Suppressor macrophage (primary cell): ENCODE data around the gene USP6NL.
"Not testable (repeated sequence)": the region's sequence is repeated elsewhere in the genome, so short reads cannot be mapped to it uniquely, and the experiment has no call there.

Source experiments
- DNase-seq, 4 experiments: peaks; one replicate each; pipeline ENCODE4 v3.0.0-alpha.2; 2020 to 2022

The USP6NL gene

DNA sequence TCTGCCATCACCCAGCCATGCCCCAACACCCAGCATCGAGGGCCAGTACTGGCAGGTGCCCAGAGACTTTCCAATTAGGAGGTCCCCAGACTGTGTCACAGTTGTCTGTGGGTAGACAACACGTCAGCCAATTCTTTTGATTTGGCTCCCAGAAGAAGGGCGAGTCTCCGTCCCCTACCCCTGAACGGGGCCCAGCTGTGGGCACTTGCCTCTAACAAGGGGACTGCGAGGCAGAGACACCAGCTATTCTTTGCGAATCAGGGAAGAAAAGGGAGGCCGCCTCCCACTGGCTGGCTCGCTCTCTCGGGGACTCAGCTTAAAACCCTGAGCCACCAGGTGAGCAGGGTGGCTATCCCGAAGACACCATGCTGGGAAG is 167.3 kb downstream of the USP6NL start:
- DNase-seq = no peak

DNA sequence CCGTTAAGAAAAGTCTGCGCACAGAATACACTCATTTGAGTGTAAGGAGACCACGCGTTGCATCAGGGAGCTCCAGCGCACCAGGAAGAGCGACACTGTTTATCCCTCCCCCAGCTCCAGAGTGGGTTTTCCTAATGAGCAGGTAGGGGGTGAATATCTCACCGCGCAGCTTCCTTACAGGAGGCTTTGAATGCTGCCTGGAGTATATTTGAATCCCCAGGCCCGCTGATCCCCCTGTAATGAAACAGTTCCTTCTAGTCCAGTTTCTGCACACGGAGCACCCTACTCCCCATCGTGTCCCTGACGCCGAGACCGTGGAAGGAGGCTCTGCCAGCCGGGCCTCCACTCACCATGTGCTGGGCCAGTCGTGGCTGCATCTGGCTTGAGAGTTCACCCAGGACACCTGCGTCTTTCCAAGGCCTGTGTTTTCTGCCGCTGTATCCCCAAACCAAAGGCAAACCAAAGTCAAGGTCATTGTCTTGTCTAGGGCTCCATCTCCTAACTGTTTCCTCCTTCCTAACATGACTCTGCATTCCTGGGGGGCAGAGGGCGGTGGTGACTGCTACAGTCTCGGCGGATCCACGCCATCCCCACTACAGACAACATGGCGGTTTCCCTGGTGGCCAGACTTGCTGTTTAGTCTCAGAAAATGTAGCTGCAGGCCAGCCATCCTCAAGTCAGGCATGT is 167.8 kb downstream of the USP6NL start:
- no peak for DNase-seq

DNA sequence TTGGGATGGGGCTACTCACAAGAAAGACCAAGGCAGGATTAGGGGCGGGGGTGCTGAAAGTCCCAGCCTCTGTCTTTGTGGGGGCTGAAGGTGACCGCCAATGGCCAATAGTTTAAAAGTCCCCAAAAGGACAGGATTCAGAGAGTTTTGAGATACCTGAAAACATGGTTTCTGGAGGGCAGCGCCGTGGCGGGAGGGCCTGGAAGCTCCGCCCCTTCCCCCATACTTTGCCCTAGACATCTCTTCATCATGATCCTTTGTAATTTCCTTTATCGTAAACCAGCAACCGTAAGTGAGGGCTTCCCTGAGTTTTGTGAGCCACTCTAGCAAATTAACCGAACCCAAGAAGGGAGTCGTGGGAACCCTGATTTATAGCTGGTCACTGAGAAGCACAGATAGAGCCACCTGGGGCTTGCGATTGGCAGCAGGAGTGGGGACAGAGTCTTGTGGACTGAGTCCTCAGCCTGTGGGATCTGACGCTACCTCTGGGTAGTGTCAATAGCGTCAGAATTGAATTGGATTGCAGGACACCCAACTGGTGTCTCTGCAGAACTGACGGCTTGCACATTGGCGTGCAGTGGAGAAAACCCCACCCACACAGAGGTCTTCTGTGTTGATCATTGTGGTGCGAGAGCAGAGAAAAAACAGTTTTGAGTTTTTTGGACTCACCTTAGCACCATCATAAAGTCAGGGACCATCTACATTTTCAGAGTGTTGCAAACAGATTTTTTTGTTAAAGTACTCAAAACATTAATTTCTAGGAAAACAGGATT is 169.3 kb downstream of the USP6NL start:
- no peak for DNase-seq

DNA sequence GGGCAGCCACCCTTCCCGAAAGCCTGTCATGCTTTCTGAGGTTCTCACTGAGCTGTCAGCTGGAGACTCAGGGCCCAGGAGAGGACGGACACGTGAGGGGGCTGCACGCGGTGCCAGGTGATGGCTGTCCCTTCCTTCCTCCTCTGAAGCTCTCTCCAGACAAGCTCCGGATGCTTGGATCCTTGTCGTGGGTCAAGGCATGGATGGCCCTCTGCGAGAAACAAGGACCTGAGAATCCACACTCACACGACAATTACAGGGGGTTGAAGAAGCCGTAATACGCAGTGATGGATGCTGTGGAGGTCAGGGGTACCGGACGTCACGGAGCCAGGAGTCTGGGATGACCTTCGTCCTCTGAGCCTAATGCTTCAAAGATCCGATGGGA is 170.3 kb downstream of the USP6NL start:
- no peak for DNase-seq

DNA sequence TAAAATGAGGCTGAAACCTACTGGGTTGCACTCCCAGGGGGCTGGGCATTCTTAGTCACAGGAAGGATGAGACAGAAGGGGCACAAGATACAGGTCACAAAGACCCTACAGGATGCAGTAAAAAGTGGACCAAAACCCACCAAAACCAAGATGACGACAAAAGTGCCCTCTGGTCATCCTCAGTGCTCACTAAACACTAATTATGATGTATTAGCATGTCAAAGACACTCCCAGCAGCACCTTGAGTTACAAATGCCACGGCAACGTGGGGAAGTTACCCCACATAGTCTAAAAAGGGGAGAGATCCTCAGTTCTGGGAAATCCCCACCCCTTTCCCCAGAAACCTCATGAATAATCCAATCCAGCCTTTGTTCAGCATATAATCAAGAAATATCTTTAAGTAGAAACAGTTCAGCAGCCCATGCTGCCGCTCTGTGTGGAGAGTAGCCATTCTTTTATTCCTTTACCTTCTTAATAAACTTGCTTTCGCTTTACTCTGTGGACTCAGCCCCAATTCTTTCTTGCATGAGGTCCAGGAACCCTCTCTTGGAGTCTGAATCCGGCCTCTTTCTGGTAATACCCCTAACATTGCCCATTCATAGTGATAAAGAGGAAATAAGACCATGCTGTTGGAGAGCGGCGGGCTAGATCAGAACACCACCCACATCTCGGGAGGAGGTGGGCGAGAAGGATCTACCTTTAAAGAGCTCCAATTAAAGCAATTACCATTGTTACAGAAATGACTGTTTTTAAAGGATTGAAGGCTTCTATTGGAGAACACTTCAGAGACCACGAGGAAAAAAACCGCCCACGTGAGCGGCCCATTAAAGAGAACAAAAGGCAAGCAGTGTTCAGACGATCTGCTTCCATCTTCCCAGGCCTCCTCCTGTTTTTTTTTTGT is 170.9 kb downstream of the USP6NL start:
- DNase-seq = no peak

DNA sequence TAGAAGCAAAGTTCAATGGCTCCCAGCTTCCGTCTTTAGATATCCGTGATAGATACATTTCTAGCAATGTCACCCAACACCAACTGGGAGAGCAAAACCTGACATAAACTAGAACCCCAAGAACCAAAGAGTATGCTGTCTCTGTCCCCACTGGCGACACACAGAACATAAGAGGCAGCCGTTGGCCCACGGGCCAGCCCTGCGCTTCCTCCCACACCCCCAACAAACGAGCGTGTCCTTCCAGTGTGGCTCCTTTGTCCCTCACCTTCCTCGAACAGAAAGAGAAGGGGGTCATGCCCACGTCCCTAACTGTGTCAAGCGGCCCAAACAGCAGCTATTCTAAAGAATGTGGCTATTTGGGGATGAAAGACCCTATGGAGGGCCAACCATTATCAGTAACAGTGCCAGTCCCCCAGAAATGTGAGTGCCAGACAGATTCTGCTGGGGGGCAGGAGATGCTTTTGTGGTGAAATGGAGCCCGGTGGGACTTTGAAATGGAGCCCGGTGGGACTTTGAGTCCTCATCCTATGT is 171.9 kb downstream of the USP6NL start:
- DNase-seq = no peak

DNA sequence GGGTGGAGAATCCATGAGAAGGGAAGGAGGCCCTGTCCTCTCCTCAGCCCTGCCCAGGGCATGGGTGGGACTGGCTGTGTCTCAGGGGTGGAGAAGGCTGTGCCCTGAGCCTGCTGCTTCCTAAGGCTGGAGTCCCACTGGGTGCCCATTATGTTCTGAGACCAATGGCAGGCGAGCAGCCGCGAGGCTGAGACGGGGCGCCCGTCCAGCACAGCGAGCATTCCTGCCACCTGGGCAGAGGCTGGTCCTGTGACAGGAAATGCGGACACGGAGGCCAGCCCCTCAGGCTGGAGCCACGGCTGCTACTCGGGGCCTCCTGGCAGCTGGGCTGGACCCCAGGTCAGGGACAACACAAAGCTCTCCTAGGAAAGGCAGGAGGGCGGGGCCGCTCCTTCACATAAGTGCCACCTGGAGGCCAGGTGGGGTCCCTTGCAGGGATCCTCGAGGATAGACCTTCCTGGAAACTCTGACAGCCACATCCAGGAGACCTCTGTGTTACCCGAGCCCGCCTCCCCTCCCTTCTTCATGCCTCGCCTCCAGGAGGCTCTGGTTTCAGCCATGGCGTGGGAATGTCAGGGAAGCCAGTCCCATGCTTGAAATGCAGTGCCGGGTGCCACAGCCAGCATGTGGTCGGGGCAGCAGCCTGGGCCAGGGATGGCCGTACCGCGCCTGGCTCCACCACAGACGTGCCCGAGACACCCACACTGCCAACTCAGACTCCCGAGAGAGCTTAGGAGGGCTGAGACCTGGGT is 173.9 kb downstream of the USP6NL start:
- DNase-seq = no peak

DNA sequence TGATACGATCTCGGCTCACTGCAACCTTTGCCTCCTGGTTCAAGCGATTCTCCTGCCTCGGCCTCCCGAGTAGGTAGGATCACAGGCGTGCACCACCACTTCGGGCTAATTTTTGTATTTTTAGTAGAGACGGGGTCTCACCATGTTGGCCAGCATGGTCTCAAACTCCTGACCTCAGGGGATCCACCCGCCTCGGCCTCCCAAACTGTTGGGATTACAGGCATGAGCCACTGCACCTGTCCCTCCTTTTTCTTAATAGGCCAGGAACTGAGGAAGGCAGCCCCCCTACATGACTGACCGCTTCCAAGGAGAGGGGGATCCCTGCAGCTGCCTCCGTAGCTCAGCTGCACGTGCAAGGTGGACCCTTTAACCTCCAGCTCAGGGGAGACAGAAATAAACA is 175.0 kb downstream of the USP6NL start:
- not testable (repeated sequence) for DNase-seq

DNA sequence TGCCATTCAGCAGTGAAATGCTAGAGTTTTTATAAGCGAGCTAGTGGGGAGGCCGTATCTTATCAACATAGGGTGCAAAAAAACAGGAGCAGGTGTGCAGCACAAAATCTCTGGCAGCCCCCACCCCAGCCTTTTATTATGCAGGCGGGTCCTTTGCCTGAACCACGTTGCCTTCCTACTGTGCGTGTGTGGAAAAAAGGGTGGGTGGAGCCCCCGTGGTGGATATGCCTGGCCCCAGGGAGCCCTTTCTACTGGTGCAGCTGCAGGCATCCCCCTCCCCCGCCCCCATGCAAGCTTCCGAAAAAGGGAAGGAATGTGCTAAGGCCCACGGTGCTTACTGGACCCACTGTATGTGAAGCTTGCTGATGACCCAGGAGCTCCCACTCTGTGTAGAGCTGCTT is 175.9 kb downstream of the USP6NL start:
- peak in 3 of 4 experiments; percentile 14 to 51 (median 39) for DNase-seq

DNA sequence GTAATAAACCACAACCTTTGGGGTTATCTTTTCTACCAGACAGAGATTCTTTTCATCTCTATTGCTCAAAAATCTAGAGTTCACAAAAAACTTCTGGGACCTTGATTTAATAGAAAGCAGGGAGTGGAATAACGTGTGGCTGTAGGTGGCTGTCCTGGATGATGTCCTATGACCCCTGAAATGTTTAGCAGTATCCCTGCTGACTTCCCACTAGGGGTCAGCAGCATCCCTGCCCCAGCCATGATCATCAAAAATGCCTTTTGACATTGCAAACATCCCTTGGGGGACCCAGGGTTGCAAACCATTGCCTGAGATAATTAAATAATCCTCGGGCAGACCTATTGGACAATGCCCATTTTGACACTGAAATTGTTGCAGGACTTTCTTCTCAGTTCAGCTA is 177.1 kb downstream of the USP6NL start:
- DNase-seq = peak in 2 of 4 experiments; percentile 13 to 14

DNA sequence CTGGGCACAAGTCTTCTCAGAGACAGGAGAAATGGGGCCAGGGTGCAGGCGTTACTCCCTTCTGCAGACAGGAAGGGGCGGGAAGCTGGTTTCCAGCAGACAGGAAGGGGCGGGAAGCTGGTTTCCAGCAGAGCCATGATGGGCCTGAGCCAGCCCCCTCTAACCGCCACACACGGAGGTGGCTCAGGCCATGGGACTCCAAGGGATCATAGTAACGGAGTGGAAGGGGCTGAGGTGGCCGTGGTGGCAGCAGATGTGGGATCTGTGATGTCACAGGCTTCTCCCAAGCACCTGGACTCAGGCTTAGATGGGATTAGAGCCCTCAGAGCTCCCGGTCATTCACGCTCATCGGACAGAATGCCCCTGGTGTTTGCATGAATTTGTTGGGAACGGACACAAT is 177.8 kb downstream of the USP6NL start:
- DNase-seq = no peak

DNA sequence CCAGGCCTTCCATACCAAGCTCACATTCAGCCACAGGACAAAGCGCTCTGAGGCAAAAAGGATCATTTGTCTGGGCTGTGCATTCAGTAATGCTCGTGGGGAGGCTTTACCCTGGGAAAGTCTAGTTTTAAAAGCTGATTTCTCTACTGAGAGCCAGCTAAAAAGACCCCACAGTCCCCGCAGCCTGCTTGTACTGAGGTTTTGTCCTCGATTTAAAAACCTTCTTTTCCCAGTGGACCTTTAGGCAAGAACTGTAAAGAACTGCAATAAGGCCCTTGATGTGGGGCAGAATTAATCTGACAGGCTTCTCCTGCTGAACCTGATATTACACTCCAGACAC is 180.3 kb downstream of the USP6NL start:
- no peak for DNase-seq

DNA sequence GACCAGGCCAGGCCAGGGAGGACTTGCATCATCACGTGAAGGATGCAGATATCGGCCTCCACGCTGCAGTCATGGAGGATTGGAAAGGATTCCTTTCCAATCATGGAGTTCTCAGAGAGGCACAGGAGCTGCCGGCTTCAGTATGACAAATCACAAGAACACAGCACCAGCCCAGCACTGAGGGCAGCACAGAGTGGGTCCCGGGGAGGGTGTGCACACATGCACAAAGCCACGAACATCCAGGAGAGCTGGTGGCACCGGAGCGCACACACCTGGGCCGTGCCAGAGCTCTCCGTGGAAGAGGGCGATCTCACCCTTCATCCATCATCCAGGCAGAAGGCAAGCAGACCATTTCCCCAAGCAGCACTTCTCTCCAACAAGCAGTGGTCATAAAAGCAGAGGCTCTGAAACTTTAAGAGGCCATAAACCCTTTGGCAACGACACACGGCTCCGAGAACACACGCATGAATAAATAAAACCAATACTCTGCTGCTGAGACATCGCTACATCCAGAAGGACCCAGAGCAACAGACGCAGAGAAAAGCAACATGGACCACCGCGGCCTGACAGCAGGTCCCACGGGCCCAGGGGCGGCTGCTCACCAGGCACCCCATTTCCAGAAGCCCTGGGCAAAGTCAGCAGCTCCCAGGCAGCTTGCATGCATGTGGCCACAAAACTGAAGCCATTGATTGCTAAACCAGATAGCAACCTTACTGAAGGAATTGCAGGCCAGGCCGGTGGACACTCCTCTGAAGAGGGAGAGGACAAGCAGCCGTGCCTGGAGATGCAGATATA is 180.8 kb downstream of the USP6NL start:
- no peak for DNase-seq

DNA sequence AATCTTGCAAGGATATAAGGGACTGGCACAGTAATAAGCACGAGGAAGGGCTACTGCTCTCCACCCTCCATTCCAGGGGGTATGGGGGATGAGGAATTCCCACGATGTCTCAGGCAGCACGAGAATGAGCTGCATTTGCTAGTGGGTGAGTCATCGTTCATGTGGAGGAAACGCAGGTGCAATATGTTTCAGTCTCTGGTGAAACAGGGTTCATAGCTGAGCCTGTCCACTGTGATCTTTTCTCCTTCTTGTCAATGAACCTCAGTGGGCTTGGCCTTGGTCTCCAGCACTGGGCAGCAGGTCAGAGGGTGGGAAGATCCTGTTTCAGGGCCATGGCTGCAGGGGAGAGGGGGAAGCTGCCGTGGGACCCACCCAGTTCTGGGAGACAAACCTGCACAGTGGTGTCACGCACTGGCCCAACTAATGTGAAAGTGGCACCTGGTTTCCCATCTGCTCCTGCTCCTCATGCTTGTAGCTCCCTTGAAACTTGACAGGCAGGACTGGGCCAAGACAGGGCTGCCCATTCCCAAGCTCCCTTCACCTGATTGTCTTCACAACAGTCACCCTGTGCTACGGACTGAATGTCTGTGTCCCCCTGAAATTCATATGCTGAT is 181.9 kb downstream of the USP6NL start:
- DNase-seq = no peak

DNA sequence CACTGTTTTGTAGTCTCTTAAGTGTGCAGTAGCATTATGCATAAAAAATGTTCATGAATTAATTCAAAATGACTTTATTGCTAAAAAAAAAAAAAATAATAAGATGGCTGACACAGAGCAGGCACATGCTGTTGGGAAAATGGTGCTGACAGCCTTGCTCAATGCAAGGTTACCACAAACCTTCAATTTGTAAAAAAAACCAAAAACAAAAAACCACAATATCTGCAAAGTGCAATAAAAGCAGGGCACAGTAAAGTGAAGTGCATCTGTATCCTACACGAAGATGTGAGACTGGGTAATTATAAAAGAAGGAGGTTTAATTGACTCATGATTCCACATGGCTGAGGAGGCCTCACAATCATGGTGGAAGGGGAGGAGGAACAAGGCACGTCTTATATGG is 185.8 kb downstream of the USP6NL start:
- DNase-seq = no peak

DNA sequence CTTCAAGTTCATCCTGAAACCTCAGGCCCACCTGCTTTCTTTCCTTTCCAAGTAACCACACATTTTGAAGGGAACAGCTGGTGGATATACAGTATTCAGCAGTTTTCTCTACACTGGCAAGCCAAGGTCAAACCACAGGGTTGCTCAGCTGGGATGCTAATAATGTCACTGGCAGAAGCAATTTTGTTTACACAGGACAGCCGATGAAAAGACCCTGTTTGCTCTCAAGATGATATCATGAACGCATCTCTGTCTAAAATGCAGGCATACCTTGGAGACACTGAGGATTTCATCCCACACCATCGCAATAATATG is 186.2 kb downstream of the USP6NL start:
- DNase-seq = no peak

DNA sequence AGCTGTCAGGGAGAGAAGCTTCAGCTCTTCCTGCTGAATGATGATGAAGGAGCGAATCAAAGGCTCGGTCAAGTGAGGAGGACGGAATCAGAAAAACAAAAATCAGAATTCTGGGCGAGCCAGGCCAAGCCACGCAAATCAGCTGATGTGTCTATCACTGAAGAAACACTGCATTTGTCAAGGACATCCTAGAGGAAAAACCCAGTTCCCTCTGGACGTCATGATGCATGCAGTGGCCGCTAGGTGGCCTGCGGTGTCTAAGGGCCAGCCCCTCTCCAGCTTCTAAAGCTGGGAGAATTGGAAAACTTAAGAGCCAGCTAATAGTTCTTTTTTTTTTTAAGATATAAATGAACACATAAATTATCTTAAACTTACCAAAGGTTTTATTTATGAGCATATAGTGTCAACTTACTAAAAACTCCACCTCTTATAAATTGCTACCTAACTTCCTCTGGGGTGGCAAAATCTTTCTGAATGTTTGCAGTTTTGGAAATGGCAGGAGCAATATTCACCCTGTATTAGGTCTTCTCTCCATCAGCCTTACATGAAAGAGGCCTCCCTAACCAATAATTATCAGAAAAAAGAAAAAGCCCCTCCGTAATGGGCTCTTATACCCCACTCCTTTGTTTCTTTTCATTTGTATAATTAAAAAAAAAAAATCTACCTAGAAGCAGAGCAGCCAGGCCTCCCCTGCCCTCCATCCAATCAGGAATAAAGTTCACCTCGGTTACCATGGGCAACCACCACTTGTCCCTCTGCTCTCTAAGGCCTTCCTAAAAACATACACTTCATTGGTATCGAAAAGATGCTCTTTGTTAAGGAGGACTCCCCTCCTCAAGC is 186.8 kb downstream of the USP6NL start:
- peak; percentile 24 to 68 (median 48) for DNase-seq

DNA sequence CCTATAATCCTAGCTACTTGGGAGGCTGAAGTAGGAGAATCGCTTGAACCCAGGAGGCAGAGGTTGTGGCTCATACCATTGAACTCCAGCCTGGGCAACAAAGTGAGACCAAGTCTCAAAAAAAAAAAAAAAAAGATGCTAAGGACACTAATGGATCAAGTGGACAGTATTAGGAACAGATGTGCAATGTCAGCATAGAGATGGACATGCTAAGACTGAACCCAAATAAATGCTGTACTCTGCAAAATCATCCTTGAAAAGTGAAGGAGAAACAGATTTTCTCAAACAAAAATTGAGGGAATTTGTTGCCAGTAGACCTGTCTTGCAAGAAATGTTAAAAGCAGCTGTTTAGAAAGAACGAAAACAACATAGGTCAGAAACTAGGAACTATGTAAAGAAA is 194.5 kb downstream of the USP6NL start:
- no peak for DNase-seq

DNA sequence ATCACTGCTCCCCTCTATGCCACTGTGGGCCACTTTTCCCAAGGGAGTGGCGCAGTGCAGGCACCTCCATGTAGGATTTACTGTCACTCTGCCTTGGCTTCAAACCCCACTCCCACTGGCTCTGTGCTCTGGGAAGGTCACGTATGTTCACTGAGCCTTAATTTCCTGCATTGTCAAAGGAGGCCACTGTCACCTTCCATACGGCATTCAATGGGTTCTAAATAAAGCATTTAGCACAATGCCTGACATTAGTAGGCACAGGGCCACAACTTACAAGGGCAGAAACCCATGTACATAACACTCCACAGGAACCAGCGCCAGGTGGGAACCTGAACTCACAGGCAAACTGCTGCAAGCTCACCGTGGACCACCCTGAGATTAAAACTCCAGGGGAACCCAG is 196.4 kb downstream of the USP6NL start:
- no peak for DNase-seq

DNA sequence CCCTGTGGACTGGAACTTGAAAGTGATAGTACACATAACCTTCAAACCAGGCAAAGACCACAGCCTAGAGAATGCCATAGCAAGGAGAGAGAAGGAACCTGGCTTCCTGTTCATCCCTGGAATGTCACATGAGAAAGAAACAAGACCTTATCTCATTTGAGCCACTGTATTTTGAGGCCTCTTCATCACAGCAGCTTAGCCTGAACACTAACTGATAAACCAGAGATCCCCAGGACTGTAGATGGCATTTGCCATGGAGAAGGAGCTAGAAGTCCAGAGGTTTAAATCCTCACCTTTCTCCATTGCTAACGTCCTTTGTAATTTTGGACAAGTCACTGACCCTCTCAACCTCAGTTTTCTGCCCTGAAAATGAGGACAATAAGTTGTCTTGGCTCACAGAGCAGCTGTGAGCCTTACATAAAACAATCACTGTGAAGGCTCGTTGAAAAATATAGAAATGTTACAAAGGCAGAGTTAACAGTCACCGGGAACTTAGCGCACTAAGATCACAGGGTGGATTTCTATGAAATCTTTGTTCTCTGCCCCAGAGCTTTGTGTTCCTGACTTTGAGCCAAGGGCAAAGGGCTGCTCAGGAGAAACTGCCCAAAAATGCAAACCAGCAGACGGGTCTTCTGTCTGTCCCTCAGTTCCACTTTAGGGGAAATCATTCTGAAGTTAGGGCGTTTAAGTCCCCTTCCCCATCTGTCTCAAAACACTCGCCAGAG is 197.0 kb downstream of the USP6NL start:
- DNase-seq = no peak
